Naive B cell (primary cell): Measurements from ENCODE around the gene PCBP1. TPM values are rescaled to one million over a fixed set of nuclear protein-coding genes. Genes with fewer than 3 reads are reported as not detected.
"Not testable (repeated sequence)": the region's sequence is repeated elsewhere in the genome, so short reads cannot be mapped to it uniquely, and the experiment has no call there.

Experiments
- ATAC-seq, 2 donors: fragments of 150-1000 bp; cut with Tn5 transposase; 2 replicates each; pipeline ENCODE4 v1.10.0; 2021; ENCODE audit warnings: low read depth in 2 of 2, mild to moderate bottlenecking in 2 of 2, moderate library complexity in 2 of 2
- DNase-seq: peaks from one replicate; pipeline ENCODE4 v3.0.0; 2022
- H3K27ac Mint-ChIP-seq, 6 donors: one replicate each; pipeline ENCODE4 v1.8.0; 2020 to 2022; ENCODE audit warnings: mild to moderate bottlenecking in 6 of 6, mixed read lengths in 6 of 6, moderate library complexity in 5 of 6, inconsistent platforms in 2 of 6
- H3K27me3 Mint-ChIP-seq, 3 donors: one replicate each; pipeline ENCODE4 v1.8.0; 2021 to 2022; ENCODE audit warnings: mixed read lengths in 3 of 3, mild to moderate bottlenecking in 1 of 3
- H3K36me3 Mint-ChIP-seq, 2 donors: one replicate each; pipeline ENCODE4 v1.8.0; 2020 to 2022; ENCODE audit warnings: mixed read lengths in 2 of 2, inconsistent platforms in 1 of 2, mild to moderate bottlenecking in 1 of 2
- H3K4me1 Mint-ChIP-seq, 3 donors: one replicate each; pipeline ENCODE4 v1.8.0; 2020 to 2022; ENCODE audit warnings: mixed read lengths in 3 of 3, inconsistent platforms in 1 of 3, mild to moderate bottlenecking in 1 of 3, moderate library complexity in 1 of 3
- H3K4me3 Mint-ChIP-seq, 8 donors: one replicate each; pipeline ENCODE4 v1.8.0; 2020 to 2022; ENCODE audit warnings: mild to moderate bottlenecking in 8 of 8, mixed read lengths in 8 of 8, moderate library complexity in 8 of 8, inconsistent platforms in 2 of 8
- H3K9me3 Mint-ChIP-seq, 7 donors: one replicate each; pipeline ENCODE4 v1.8.0; 2020 to 2022; ENCODE audit warnings: mixed read lengths in 7 of 7, mild to moderate bottlenecking in 5 of 7, inconsistent platforms in 2 of 7, moderate library complexity in 1 of 7
- polyA plus RNA-seq, 6 donors: library from polyadenylated mRNA; unstranded; fragments of 300-500 nt; fragmentation: Illumina TruSeq; gene quantifications; one replicate each; pipeline ENCODE4 v1.2.3, GENCODE V29; 2021; ENCODE audit warnings: low read depth in 6 of 6

PCBP1 gene
- polyA plus RNA-seq, 6 donors from 2014 or later, result 108 to 148 (median 126) TPM

GRCh38 chr2:70094171-70094977, 7.1 kb downstream of the PCBP1 start:
- H3K9me3 Mint-ChIP-seq, result peaks cover 0 to 2% (median 0%) of the 10 kb centered on the region in 7 donors
- H3K4me1 Mint-ChIP-seq, result peaks cover 44 to 65% (median 53%) of the 10 kb centered on the region in 3 donors
- no peaks in the 10 kb centered on the region for H3K27me3 Mint-ChIP-seq
- no peak for DNase-seq
- H3K27ac Mint-ChIP-seq, result peak overlapping the region; percentile 80 to 100 (median 98)
- H3K36me3 Mint-ChIP-seq, result peaks cover 13 to 16% of the 10 kb centered on the region in 2 donors
- no peak for ATAC-seq
- H3K4me3 Mint-ChIP-seq, result peak overlapping the region; percentile 85 to 96 (median 92)

GRCh38 chr2:70094978-70095719, 7.9 kb downstream of the PCBP1 start:
- Mint-ChIP-seq H3K27me3 (no peaks in the 10 kb centered on the region), H3K9me3 (peaks cover 0 to 2% (median 0%) of the 10 kb centered on the region in 7 donors), H3K27ac (peak overlapping the region; percentile 80 to 100 (median 98)), H3K4me3 (peak overlapping the region; percentile 85 to 96 (median 92)), H3K4me1 (peaks cover 38 to 58% (median 45%) of the 10 kb centered on the region in 3 donors), H3K36me3 (peaks cover 8 to 11% of the 10 kb centered on the region in 2 donors)
- peak; percentile 82 for DNase-seq
- peak; percentile 99 for ATAC-seq

- ATAC-seq (no peak), DNase-seq (no peak)
- Mint-ChIP-seq H3K27me3 (no peaks in the 10 kb centered on the region), H3K27ac (peak overlapping the region; percentile 76 to 100 (median 94)), H3K36me3 (peaks cover 4 to 7% of the 10 kb centered on the region in 2 donors), H3K4me3 (peak overlapping the region; percentile 20 to 95 (median 54)), H3K4me1 (peaks cover 33 to 49% (median 38%) of the 10 kb centered on the region in 3 donors), H3K9me3 (peaks cover 0 to 2% (median 0%) of the 10 kb centered on the region in 7 donors)
Observed at GRCh38 chr2:70095720-70096670, 8.7 kb downstream of the PCBP1 start.

GRCh38 chr2:70098032-70098431, 10.8 kb downstream of the PCBP1 start:
- Mint-ChIP-seq H3K9me3 (peaks cover 0 to 2% (median 0%) of the 10 kb centered on the region in 7 donors), H3K4me3 (peak overlapping the region in 1 of 8 donors; percentile 33), H3K27me3 (no peaks in the 10 kb centered on the region), H3K27ac (peak overlapping the region in 2 of 6 donors; percentile 19 to 59), H3K4me1 (peaks cover 28 to 39% (median 30%) of the 10 kb centered on the region in 3 donors), H3K36me3 (peaks cover 0 to 5% of the 10 kb centered on the region in 2 donors)
- no peak for ATAC-seq
- no peak for DNase-seq

GRCh38 chr2:70099270-70099669, 12.0 kb downstream of the PCBP1 start:
- Mint-ChIP-seq H3K9me3 (no peaks in the 10 kb centered on the region), H3K27me3 (no peaks in the 10 kb centered on the region), H3K36me3 (no peaks in the 10 kb centered on the region), H3K4me1 (peaks cover 25 to 39% (median 30%) of the 10 kb centered on the region in 3 donors), H3K27ac (peak overlapping the region in 1 of 6 donors; percentile 22), H3K4me3 (no peak overlapping the region)
- no peak for DNase-seq
- ATAC-seq, result no peak

- Mint-ChIP-seq H3K27ac (no peak overlapping the region), H3K4me1 (peaks cover 11 to 34% (median 25%) of the 10 kb centered on the region in 3 donors), H3K27me3 (no peaks in the 10 kb centered on the region), H3K36me3 (no peaks in the 10 kb centered on the region), H3K4me3 (no peak overlapping the region), H3K9me3 (no peaks in the 10 kb centered on the region)
- no peak for ATAC-seq
- no peak for DNase-seq
Observed at GRCh38 chr2:70101174-70101573, 13.9 kb downstream of the PCBP1 start.

- peaks cover 11 to 35% (median 25%) of the 10 kb centered on the region in 3 donors for H3K4me1 Mint-ChIP-seq
- DNase-seq, ATAC-seq, H3K27me3 Mint-ChIP-seq, H3K27ac Mint-ChIP-seq, H3K9me3 Mint-ChIP-seq, H3K36me3 Mint-ChIP-seq, H3K4me3 Mint-ChIP-seq: not testable (repeated sequence)
Observed at GRCh38 chr2:70101686-70102085, 14.4 kb downstream of the PCBP1 start.

GRCh38 chr2:70102323-70102905, 15.1 kb downstream of the PCBP1 start:
- Mint-ChIP-seq H3K27ac (peak overlapping the region in 1 of 6 donors; percentile 54), H3K4me3 (peak overlapping the region in 1 of 8 donors; percentile 6), H3K4me1 (peaks cover 17 to 42% (median 32%) of the 10 kb centered on the region in 3 donors)
- not testable (repeated sequence) for ATAC-seq, H3K27me3 Mint-ChIP-seq, H3K36me3 Mint-ChIP-seq, DNase-seq, H3K9me3 Mint-ChIP-seq

GRCh38 chr2:70103531-70104061, 16.3 kb downstream of the PCBP1 start:
- peaks cover 25 to 50% (median 44%) of the 10 kb centered on the region in 3 donors for H3K4me1 Mint-ChIP-seq
- H3K27ac Mint-ChIP-seq, result peak overlapping the region; percentile 84 to 97 (median 91)
- H3K27me3 Mint-ChIP-seq, result no peaks in the 10 kb centered on the region
- no peaks in the 10 kb centered on the region for H3K36me3 Mint-ChIP-seq
- peak; percentile 73 to 74 for ATAC-seq
- DNase-seq, result peak; percentile 45
- no peaks in the 10 kb centered on the region for H3K9me3 Mint-ChIP-seq
- H3K4me3 Mint-ChIP-seq, result peak overlapping the region in 7 of 8 donors; percentile 44 to 92 (median 76)

GRCh38 chr2:70104231-70105111, 17.2 kb downstream of the PCBP1 start:
- H3K4me1 Mint-ChIP-seq, result peaks cover 25 to 55% (median 45%) of the 10 kb centered on the region in 3 donors

GRCh38 chr2:70106138-70106537, 18.9 kb downstream of the PCBP1 start:
- DNase-seq, ATAC-seq, H3K9me3 Mint-ChIP-seq, H3K4me3 Mint-ChIP-seq, H3K27me3 Mint-ChIP-seq, H3K36me3 Mint-ChIP-seq: not testable (repeated sequence)
- Mint-ChIP-seq H3K4me1 (peaks cover 25 to 61% (median 47%) of the 10 kb centered on the region in 3 donors), H3K27ac (peak overlapping the region in 2 of 6 donors; percentile 11 to 19)

More at GRCh38 chr2:70104231-70105111, 17.2 kb downstream of the PCBP1 start:
- H3K27me3 Mint-ChIP-seq, result no peaks in the 10 kb centered on the region
- ATAC-seq (peak; percentile 24 to 41), DNase-seq (peak; percentile 34)
- H3K9me3 Mint-ChIP-seq, result no peaks in the 10 kb centered on the region
- peak overlapping the region; percentile 71 to 92 (median 80) for H3K4me3 Mint-ChIP-seq
- peak overlapping the region; percentile 87 to 97 (median 94) for H3K27ac Mint-ChIP-seq
- H3K36me3 Mint-ChIP-seq, result no peaks in the 10 kb centered on the region
